Uterus (tissue), 2 donors: ENCODE data around the gene LRIG2.

Experiments
- POLR2A ChIP-seq, 2 donors: fragments of 450-650 bp; IDR thresholded peaks; one replicate each; pipeline ENCODE4 v1.6.1; 2016; ENCODE audit warnings: antibody characterized with exemption in 2 of 2, mild to moderate bottlenecking in 1 of 2, moderate library complexity in 1 of 2
- TF ChIP-seq, protein P1 (sequence below), 4 experiments: fragments of 200-600 bp in 2 of 4; fragments of 450-650 bp in 2 of 4; sonication (generic) in 2 of 4; IDR thresholded peaks; one replicate each; pipeline ENCODE4 v1.5.1; 2016 to 2019; ENCODE audit warnings: antibody characterized with exemption in 4 of 4, mild to moderate bottlenecking in 2 of 4, moderate library complexity in 1 of 4

- TF ChIP-seq, protein P1, sequence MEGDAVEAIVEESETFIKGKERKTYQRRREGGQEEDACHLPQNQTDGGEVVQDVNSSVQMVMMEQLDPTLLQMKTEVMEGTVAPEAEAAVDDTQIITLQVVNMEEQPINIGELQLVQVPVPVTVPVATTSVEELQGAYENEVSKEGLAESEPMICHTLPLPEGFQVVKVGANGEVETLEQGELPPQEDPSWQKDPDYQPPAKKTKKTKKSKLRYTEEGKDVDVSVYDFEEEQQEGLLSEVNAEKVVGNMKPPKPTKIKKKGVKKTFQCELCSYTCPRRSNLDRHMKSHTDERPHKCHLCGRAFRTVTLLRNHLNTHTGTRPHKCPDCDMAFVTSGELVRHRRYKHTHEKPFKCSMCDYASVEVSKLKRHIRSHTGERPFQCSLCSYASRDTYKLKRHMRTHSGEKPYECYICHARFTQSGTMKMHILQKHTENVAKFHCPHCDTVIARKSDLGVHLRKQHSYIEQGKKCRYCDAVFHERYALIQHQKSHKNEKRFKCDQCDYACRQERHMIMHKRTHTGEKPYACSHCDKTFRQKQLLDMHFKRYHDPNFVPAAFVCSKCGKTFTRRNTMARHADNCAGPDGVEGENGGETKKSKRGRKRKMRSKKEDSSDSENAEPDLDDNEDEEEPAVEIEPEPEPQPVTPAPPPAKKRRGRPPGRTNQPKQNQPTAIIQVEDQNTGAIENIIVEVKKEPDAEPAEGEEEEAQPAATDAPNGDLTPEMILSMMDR (IDR thresholded peaks at IDR 0.05): no peak
- no peak for TF ChIP-seq POLR2A (IDR thresholded peaks at IDR 0.05)
These were observed 105.5 kb downstream of the LRIG2 start for GRCh38 chr1:113178522-113178921.
